Tibial nerve (tissue), 4 donors: ENCODE data around the gene FOXL2NB. TPM values are rescaled to one million over a fixed set of nuclear protein-coding genes. Genes with fewer than 3 reads are reported as not detected.

Experiments
- DNase-seq, 2 donors: peaks; one replicate each; pipeline ENCODE4 v3.0.0-alpha.2; 2019; ENCODE audit warnings: low spot score in 2 of 2
- H3K27ac ChIP-seq, 4 donors: fragments of 200-600 bp; sonication (generic) in 3 of 4; one replicate each; pipeline ENCODE4 v1.5.1; 2017 to 2019; ENCODE audit warnings: mild to moderate bottlenecking in 1 of 4
- H3K27me3 ChIP-seq, 2 donors: fragments of 200-600 bp; sonication (generic) in 1 of 2; one replicate each; pipeline versions ENCODE4 v1.5.1 to v1.6.0; 2017 to 2019
- H3K36me3 ChIP-seq, 3 donors: fragments of 200-600 bp; sonication (generic); one replicate each; pipeline ENCODE4 v1.5.1; 2018 to 2019
- H3K4me1 ChIP-seq, 4 donors: fragments of 200-600 bp; sonication (generic) in 3 of 4; one replicate each; pipeline ENCODE4 v1.5.1; 2017 to 2019
- H3K4me3 ChIP-seq, 4 donors: fragments of 200-600 bp; sonication (generic) in 3 of 4; one replicate each; pipeline ENCODE4 v1.5.1; 2017 to 2019; ENCODE audit warnings: mild to moderate bottlenecking in 1 of 4, moderate library complexity in 1 of 4
- H3K9me3 ChIP-seq, 4 donors: fragments of 200-600 bp; sonication (generic) in 3 of 4; one replicate each; pipeline ENCODE4 v1.5.1; 2017 to 2019
- EP300 ChIP-seq, 2 donors: sonication (generic); formaldehyde crosslinking; IDR thresholded peaks; one replicate each; pipeline ENCODE4 v1.6.1; 2017; ENCODE audit warnings: antibody characterized with exemption in 2 of 2, mild to moderate bottlenecking in 1 of 2
- POLR2A ChIP-seq, 2 donors: fragments of 450-650 bp; IDR thresholded peaks; one replicate each; pipeline ENCODE4 v1.6.1; 2017; ENCODE audit warnings: antibody characterized with exemption in 2 of 2, mild to moderate bottlenecking in 2 of 2, moderate library complexity in 2 of 2
- WGBS, 2 donors: methylation state at CpG; one replicate each; pipeline ENCODE4 v1.1.5; 2018; 5-methylcytosine and 5-hydroxymethylcytosine counted together
- total RNA-seq, 4 donors: library from RNA; depleted of rRNA; stranded (reverse); fragments of >200 nt; gene quantifications; one replicate each; pipeline ENCODE4 v1.1.0, GENCODE V29; 2016
- TF ChIP-seq, protein P1 (sequence below), 5 experiments: fragments of 200-600 bp in 3 of 5; fragments of 450-650 bp in 2 of 5; sonication (generic) in 3 of 5; IDR thresholded peaks; one replicate each; pipeline ENCODE4 v1.5.1; 2016 to 2019; ENCODE audit warnings: antibody characterized with exemption in 5 of 5, mild to moderate bottlenecking in 3 of 5, moderate library complexity in 2 of 5

The FOXL2NB gene
- total RNA-seq, 4 donors from 2014 or later: not detected

DNA sequence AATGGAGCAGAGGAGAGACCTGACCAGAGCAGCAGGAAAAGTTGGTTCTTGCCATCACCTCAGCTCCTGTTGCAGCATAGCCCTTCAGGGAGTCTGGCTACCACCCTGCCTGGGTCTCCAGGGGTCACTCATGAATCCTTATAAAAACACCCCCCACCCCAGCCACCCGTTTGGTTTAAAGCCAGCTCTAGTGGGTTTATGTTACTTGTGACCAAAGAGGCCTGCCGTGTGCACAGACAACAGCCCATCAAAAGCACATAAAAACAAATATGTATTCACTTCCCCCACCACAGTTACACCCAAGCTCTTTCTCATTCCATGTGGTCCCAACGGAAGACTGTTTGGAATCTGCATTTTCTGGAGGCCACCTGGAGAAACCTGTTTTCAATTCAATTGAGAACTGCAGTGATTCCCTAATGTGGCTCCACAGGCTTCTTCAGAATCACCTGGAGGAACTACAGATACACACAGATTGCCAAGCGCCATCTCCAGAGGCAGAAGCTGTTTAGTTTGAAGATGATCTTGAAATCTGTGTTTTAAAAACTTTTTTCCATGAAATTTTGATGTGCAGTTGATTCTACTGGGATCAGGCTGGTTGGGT, 13.8 kb upstream of the FOXL2NB start:
- 66 to 73% methylated on average over 4 of the region's 4 CpGs for WGBS, 2 donors
- DNase-seq: no peak
- H3K4me3 ChIP-seq: no peak overlapping the region
- no peaks in the 10 kb centered on the region for H3K9me3 ChIP-seq
- H3K27me3 ChIP-seq: peaks cover 0 to 32% of the 10 kb centered on the region in 2 donors
- TF ChIP-seq POLR2A (IDR thresholded peaks at IDR 0.05): no peak
- TF ChIP-seq, protein P1, sequence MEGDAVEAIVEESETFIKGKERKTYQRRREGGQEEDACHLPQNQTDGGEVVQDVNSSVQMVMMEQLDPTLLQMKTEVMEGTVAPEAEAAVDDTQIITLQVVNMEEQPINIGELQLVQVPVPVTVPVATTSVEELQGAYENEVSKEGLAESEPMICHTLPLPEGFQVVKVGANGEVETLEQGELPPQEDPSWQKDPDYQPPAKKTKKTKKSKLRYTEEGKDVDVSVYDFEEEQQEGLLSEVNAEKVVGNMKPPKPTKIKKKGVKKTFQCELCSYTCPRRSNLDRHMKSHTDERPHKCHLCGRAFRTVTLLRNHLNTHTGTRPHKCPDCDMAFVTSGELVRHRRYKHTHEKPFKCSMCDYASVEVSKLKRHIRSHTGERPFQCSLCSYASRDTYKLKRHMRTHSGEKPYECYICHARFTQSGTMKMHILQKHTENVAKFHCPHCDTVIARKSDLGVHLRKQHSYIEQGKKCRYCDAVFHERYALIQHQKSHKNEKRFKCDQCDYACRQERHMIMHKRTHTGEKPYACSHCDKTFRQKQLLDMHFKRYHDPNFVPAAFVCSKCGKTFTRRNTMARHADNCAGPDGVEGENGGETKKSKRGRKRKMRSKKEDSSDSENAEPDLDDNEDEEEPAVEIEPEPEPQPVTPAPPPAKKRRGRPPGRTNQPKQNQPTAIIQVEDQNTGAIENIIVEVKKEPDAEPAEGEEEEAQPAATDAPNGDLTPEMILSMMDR (IDR thresholded peaks at IDR 0.05): no peak
- TF ChIP-seq EP300 (IDR thresholded peaks at IDR 0.05): no peak
- H3K27ac ChIP-seq: no peak overlapping the region
- H3K36me3 ChIP-seq: no peaks in the 10 kb centered on the region
- H3K4me1 ChIP-seq: peaks cover 0 to 26% (median 19%) of the 10 kb centered on the region in 4 donors

DNA sequence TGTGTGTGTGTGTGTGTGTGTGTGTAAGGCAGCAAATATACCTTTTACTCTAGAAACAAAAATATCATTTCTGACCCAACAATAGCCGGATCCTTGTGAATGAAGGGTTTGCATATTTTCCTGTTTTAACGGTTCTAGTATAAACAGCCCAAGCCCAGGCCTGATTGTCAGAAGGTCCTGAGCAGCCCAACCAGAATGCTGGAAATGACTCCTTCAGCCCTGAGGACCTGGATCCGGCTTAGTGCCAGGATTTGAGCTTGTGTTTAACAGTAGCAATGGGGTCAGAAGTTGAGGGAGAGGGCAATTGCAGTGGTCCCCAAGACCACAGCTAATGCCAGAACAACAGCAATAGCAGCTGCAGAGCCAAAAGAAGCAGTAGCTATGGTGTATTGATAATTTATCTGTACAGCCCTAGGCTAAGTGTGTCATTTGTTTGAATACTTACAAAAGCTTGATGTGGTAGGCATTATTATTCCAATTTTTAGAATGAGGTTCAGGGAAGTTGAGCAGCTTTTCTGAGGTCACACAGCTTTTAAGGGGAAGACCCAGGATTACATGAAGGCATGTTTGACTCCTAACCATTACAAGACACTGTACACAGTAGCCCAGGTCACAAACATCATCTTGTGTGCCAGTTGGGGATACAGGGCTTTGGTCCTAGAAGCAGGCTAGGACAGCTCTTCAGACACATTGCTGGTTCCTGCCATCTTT, 12.9 kb upstream of the FOXL2NB start:
- DNase-seq: no peak
- H3K27ac ChIP-seq: no peak overlapping the region
- peaks cover 0 to 35% (median 27%) of the 10 kb centered on the region in 4 donors for H3K4me1 ChIP-seq
- H3K36me3 ChIP-seq: no peaks in the 10 kb centered on the region
- TF ChIP-seq, protein P1 (IDR thresholded peaks at IDR 0.05): no peak
- no peak for TF ChIP-seq POLR2A (IDR thresholded peaks at IDR 0.05)
- no peak for TF ChIP-seq EP300 (IDR thresholded peaks at IDR 0.05)
- peaks cover 0 to 42% of the 10 kb centered on the region in 2 donors for H3K27me3 ChIP-seq
- 42 to 48% methylated on average over 3 of the region's 3 CpGs for WGBS, 2 donors
- H3K4me3 ChIP-seq: no peak overlapping the region
- no peaks in the 10 kb centered on the region for H3K9me3 ChIP-seq

DNA sequence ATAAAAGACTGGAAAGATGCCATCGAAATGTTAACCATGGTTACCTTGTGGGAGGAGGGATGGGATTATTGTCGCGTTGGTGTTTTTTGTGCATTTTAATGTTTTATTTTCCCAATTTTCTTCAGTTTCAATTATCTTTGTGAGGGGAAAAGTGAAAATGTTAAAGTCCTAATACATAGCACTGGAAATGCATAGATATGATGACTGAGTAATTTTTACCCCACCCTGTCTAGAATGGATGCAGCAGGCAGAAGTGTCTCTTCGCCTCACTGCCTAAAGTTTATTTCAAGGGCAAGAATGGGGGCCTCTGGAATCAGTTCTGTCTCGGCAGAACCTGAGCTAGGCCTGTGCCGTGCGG, 11.5 kb upstream of the FOXL2NB start:
- Histone ChIP-seq H3K27ac (no peak overlapping the region), H3K27me3 (peaks cover 0 to 55% of the 10 kb centered on the region in 2 donors), H3K4me1 (peaks cover 0 to 46% (median 32%) of the 10 kb centered on the region in 4 donors), H3K9me3 (no peaks in the 10 kb centered on the region), H3K4me3 (no peak overlapping the region), H3K36me3 (no peaks in the 10 kb centered on the region)
- DNase-seq: no peak
- WGBS, 2 donors: 77 to 78% methylated on average over 7 of the region's 7 CpGs
- no peak for TF ChIP-seq POLR2A (IDR thresholded peaks at IDR 0.05)
- no peak for TF ChIP-seq EP300 (IDR thresholded peaks at IDR 0.05)
- TF ChIP-seq, protein P1 (IDR thresholded peaks at IDR 0.05): no peak

DNA sequence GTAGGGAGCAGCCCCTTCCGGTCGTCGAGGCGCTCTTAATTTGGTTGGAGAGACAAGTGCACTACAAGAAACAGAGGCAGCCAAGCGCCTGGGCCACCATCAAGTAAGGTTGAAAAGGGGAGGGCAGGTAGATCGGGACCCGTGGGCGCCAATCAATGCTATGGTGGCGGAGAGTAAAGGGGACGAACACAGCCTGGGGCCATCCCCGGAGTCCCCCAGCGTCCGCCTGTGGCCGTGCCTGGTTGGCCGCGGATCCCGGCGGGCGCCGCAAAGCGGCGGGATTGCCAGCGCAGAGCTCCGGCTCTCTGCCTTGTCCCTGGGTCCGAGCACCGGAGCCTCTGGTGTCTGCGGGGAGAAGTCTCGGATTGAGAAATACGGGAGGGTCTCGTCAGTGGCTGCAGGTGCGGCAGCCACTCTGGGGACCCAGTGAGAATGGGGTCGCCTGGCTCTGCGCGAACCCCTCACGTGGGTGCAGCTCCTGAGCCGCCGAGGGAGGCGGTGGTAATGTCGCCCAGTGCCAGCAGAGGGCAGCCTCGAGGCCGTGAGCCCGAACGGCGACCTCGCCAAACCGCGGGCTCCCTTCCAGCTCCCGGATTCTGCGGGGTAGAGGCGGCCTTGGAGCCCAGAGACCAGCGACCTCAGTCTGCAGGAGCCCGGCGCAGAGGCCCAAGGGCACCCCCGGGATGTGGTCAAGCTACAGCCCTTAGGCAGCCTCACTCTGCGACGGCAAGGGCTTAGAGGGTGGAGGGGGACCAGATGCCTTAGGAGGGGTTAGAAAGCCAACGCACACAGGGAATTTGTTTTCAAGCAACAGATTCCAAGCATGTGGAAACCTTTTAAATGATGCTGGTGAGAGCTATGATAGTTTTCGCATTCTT, 10.9 kb upstream of the FOXL2NB start:
- peak; percentile 46 to 72 for DNase-seq
- H3K4me1 ChIP-seq: peaks cover 0 to 46% (median 32%) of the 10 kb centered on the region in 4 donors
- H3K27me3 ChIP-seq: peaks cover 0 to 62% of the 10 kb centered on the region in 2 donors
- 5 to 32% methylated on average over 11 to 58 of the region's 58 CpGs for WGBS, 2 donors
- H3K36me3 ChIP-seq: no peaks in the 10 kb centered on the region
- H3K4me3 ChIP-seq: peak overlapping the region; percentile 3 to 42 (median 32)
- H3K27ac ChIP-seq: no peak overlapping the region
- no peaks in the 10 kb centered on the region for H3K9me3 ChIP-seq
- TF ChIP-seq, protein P1 (IDR thresholded peaks at IDR 0.05): peak; percentile 86 to 96 (median 90)
- TF ChIP-seq POLR2A (IDR thresholded peaks at IDR 0.05): no peak
